ENCODE measurements around the gene TMEM184A.

GRCh38 chr7:1531263-1531978 is 24.6 kb downstream of the TMEM184A start:
- TF ChIP-seq POLR2A (IDR thresholded peaks at IDR 0.05) (peak; percentile 18), CTCF (IDR thresholded peaks at IDR 0.05) (no peak)

Data from breast epithelium (tissue), 3 donors.